SKM-1 treated with dmso at 0.1 percent for 144 hours (cell line): ENCODE results near the gene ELFN1.

Experiments
- DNase-seq: peaks from one replicate; lab custom pipeline; 2025; ENCODE audit not compliant: unreplicated experiment; lab: John Stamatoyannopoulos, UW

Gene ELFN1

DNA sequence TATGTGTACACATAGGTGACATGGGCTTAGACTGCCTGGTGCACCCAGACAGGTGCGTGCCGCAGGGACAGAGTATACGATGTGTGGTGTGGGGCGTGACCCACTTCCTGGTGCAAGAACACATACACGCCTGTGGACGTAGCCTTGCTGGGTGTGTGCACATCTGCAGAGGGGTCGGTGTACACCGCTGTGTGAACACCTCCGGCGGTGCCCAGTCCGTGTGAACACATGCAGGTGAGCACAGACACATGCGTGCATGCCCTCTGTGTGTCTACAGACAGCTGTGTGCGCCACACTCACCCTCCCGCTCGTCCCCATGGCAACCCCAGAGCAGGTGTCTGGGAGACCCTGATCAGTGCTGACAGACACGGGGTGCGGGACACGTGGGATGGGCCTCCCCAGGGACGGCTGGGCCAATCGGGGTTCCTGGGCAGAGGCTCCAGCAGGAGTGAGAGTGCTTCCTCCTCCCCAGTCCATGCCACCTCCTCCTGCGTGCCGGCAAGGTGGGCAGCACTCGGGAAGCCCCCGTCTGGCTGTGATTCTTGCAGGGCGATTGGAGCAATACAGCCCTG lies 23.4 kb downstream of the ELFN1 start:
- no peak for DNase-seq

DNA sequence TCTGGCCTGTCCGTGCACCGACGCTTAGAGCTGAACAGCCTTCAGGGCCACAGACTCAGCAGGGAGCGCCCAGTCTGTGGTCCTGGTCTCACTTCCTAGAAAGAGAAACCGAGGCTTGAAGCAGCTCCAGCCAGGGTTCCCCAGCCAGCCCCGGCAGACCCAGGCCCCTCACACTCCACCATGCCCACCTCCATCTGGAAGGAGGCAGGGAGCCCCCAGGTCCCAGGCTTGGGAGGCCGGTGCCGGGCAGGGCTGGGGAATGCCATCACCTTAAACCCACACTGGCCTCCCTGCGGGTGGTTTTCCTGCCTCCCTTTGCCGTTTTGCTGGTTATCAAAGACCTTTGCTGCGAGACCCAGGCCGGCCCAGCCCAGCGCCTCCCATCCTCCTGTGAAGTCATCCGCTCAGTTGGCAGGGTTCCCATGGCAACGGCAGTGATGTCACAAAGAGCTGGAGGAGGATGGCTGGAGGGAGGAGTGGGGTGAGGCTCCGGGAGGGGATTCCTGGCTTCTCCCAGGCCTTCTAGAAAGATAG lies 24.0 kb downstream of the ELFN1 start:
- DNase-seq, result no peak

DNA sequence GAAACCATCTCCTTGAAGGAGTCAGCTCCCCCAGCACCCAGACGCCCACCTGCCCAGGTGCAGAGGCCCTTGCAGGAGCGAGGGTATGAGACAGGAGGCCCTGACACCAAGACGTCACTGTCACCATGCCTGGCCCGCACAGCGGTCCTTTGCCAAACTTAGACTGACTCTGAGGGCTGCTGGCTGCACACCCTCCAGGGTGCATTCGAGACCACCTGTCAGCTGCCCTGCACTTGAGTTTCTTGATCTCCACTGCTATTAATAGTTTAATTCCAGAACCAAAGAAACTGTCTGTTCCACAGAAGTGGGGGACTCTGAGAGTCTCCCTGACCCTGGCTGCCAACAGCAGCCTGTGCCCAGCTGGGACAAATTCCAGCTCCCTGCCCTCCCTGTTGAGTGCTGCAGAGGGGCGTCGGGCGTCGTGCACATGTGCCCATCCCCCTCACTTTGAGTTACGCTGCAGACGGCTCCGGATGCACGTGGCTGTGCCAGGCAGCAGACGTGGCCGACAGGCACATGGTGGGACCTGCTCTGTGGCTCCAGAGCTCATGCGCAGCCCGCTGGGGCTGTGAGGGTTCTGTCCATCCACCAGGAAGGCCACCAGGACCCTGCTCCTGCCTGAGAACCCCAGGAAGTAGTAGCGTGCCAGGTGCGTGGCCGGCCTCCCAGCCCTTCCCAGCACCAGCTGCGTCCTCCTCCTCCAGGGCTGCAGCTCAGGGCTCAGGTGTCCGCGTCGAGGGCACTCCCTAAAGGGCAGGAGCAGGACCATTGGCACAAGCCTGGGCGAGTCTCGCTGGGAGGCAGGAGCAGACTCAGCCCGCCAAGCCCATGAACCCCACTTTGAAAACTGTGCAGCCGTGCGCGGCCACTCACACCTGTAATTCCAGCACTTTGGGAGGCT lies 24.8 kb downstream of the ELFN1 start:
- DNase-seq, result no peak

DNA sequence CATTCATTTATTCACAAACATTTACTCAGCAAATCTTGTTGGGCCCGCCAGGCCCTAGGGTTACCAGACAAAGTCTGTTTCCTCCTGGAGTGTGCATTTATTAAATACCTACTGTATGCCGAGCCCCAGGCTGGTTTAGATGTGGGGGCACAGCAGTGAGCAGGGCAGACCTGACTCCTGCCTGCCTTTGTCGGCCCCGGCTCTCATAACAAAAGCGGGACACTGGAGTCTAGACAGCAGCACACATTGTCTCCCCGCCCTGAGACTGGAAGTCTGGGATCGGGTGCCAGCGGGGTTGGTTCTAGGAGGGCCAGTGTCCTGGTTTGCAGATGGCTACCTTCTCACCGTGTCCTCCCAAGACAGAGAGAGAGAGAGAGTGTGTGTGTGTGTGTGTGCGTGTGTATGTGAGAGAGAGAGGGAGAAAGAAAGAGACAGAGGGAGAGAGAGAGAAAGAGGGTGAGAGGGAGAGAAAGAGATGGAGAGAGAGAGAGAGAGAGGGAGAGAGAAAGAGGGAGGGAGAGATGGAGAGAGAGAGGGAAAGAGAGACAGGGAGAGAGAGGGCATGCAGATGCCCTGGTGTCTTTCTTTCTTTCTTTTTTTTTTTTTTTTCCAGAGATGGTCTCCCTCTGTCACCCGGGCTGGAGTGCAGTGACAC lies 25.9 kb downstream of the ELFN1 start:
- no peak for DNase-seq

GRCh38 chr7:1696671-1697498 lies 26.8 kb downstream of the ELFN1 start:
- no peak for DNase-seq

GRCh38 chr7:1697499-1698125 lies 27.5 kb downstream of the ELFN1 start:
- DNase-seq, result no peak

- DNase-seq, result no peak
These were observed 28.1 kb downstream of the ELFN1 start for GRCh38 chr7:1698201-1698600.

- no peak for DNase-seq
These were observed 28.9 kb downstream of the ELFN1 start for GRCh38 chr7:1698951-1699350.

DNA sequence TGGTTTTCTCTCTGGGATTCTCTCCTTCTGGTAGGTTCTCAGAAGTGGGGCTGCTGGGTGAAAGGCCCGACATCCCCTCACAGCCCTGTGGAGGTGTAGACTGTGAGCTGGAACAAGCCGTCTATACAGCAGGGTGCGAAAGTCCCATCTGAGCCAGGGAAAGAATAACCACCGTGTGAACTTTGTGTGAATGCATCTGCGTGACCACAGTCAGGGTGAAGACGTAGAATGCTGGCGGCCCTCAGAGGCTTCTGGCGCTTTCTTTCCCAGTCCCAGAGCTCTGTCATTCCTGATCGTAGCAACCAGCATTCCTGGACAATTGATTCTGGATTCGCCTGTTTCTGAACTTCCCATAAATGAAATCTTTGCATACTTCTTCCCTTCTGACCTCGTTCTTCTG lies 30.0 kb downstream of the ELFN1 start:
- DNase-seq, result no peak

GRCh38 chr7:1700536-1701333 lies 30.7 kb downstream of the ELFN1 start:
- DNase-seq, result no peak

- DNase-seq, result no peak
These were observed 32.6 kb downstream of the ELFN1 start for GRCh38 chr7:1702652-1703051.

GRCh38 chr7:1703441-1703840 lies 33.4 kb downstream of the ELFN1 start:
- no peak for DNase-seq

GRCh38 chr7:1703871-1704810 lies 34.1 kb downstream of the ELFN1 start:
- no peak for DNase-seq

DNA sequence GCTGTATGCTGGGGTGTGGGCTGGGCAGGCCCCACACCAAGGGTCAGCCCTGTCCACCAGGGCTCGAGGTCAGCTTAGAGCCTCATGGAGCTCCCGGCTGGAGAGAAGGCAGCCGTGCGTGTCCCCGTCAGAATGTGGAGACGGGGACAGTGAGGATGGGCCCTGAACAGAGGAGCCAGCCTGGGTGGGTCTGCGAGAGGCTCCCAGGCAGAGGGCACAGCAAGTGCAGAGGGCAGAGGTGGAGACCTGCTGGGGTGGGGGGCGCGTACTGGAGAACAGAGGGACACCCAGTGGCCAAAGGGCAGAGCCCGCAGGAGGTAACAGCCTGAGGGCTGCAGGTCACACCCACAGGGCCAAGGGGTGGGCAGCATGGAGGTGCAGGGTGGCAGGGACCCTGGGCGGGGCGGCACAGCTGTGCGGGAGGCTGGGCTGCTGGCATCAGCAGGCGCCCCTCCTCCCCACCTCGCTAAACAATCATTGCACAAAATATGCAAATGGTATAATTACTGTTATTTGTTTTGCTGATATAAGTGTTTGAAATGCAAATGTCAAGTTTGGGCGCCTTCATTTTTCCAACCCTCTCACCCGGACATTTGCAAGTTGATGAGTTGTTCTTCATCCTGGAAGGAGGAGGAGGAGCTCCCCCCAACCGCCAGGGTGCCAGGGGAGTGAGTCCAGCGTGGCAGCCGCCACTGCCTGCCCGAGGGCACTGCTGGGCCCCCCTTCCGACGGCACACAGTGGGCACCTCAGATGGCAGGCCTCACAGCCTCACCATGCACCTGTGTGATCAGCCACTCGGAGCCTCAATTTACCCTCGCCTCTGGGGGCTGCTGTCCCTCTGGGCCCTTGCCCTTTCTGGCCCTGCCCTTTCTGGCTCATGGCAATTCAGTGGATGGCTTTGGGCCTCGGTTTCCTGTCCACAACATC lies 35.0 kb downstream of the ELFN1 start:
- no peak for DNase-seq

DNA sequence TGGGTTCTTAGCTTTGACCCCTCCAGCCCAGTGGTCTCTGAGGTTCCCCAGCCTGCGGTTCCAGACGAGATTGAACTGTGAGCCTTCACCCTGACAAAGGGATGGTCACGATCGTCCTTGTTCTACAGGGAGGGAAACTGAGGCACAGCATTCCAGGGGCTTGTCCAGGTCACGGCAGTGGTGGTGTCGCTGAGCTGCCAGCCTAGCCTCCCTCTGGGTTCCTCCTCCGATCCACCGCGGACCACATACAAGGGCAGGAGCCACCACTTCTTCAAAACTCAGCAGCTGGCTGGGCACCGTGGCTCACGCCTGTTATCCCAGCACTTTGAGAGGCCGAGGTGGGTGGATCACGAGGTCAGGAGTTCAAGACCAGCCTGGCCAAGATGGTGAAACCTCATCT lies 35.8 kb downstream of the ELFN1 start:
- DNase-seq, result no peak

DNA sequence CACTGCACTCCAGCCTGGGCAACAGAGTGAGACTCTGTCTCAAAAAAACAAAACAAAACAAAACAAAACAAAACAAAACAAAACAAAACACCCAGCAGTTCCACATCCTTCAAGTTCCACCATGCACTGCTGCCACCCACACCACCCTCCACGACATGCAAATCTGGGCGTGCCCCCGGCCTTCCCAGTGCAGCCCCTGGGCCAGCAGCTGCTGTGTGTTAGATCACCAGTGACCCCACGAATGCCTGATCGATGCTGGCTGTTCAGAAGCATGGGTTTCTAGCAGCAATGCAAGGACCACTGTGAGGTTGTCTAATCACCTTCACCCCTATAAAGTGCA lies 36.3 kb downstream of the ELFN1 start:
- no peak for DNase-seq

DNA sequence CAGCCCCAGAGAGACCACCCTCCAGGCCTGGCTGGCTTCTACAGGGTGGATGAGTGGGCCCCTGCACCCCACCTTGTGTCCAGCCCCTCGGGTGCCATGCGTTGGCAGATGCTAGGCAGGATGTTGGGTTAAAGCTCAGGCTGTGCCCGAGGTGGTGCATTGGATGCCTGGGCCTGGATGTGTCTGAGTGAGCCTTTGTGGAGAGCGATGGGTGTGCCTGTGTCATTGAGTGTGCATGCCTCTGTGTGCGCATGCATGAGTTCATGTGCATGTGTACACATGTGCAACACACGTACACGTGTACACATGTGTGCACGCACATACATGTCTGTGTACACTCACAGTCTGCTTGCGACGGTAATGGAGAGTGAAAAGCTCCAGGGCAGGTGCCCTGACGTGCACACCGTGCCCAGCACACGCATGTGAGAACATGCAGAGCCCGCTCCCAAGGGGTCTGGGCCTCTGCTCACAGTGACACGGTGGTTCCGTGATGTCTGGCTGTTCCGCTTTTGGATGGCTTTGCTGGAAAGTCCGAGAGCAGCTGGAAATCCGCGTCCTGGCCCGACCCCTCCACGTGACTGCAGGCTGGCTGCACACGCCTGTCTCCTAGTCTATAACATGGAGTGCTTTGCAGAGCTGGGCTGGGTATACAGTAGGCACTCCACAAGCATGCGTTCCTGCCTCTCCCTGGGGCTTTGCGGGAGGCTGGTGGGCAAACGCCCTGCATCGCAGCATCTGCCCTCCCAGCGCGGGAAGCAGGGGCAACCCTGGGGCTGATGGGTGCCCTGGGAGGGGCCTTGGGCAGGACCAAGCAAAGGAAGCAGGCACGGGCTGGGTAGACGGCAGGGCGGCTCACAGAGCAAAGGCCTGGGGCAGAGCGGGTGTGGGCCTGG lies 36.9 kb downstream of the ELFN1 start:
- DNase-seq, result no peak
